Neural progenitor cell (in vitro differentiated cells): ENCODE results near the gene HAVCR1.

ENCODE experiments used
- CTCF ChIP-seq: fragments of 200-600 bp; sonication (generic); IDR thresholded peaks from 2 replicates; pipeline ENCODE4 v1.5.1; 2017; ENCODE audit warnings: antibody characterized with exemption, mild to moderate bottlenecking
- EZH2 ChIP-seq: fragments of 200-600 bp; sonication (generic); IDR thresholded peaks from 2 replicates; pipeline ENCODE4 v1.6.1; 2017; ENCODE audit warnings: antibody characterized with exemption, mild to moderate bottlenecking, moderate library complexity
- EZH2phosphoT487 ChIP-seq: fragments of 200-600 bp; sonication (generic); IDR thresholded peaks from 2 replicates; pipeline ENCODE4 v1.6.1; 2017; ENCODE audit warnings: antibody characterized with exemption

- TF ChIP-seq CTCF (no peak), EZH2phosphoT487 (no peak), EZH2 (no peak)
Measured at GRCh38 chr5:157020511-157021222, 38.2 kb downstream of the HAVCR1 start.
